Activated CD4-positive, alpha-beta T cell treated with anti-CD3 and anti-CD28 coated beads for 24 hours (primary cell): ENCODE measurements around the gene CYB561A3.

Experiments
- DNase-seq, 2 donors: peaks; one replicate each; pipeline ENCODE4 v3.0.0-alpha.2; 2020; ENCODE audit warnings: low read depth in 2 of 2

Gene CYB561A3

GRCh38 chr11:61345170-61345610 is 16.5 kb downstream of the CYB561A3 start:
- no peak for DNase-seq

GRCh38 chr11:61343792-61344745 is 17.6 kb downstream of the CYB561A3 start:
- DNase-seq, result no peak

- DNase-seq, result no peak
These were observed 19.4 kb downstream of the CYB561A3 start for GRCh38 chr11:61342207-61342803.

GRCh38 chr11:61341706-61342105 is 20.0 kb downstream of the CYB561A3 start:
- no peak for DNase-seq

GRCh38 chr11:61340979-61341378 is 20.7 kb downstream of the CYB561A3 start:
- DNase-seq, result no peak

- DNase-seq, result no peak
These were observed 22.2 kb downstream of the CYB561A3 start for GRCh38 chr11:61339490-61339878.

GRCh38 chr11:61338783-61339489 is 22.7 kb downstream of the CYB561A3 start:
- DNase-seq, result no peak

- DNase-seq, result no peak
These were observed 23.8 kb downstream of the CYB561A3 start for GRCh38 chr11:61337706-61338470.

- DNase-seq, result peak; percentile 68 to 70
These were observed 25.3 kb downstream of the CYB561A3 start for GRCh38 chr11:61336171-61336935.

- no peak for DNase-seq
These were observed 26.3 kb downstream of the CYB561A3 start for GRCh38 chr11:61335355-61335710.

GRCh38 chr11:61334434-61335354 is 27.0 kb downstream of the CYB561A3 start:
- no peak for DNase-seq

GRCh38 chr11:61333550-61334433 is 27.9 kb downstream of the CYB561A3 start:
- peak in 1 of 2 donors; percentile 9 for DNase-seq

- peak; percentile 94 to 96 for DNase-seq
These were observed 28.7 kb downstream of the CYB561A3 start, which contains the start of the genes DDB1 and TKFC for GRCh38 chr11:61332797-61333549. DDB1 (minus strand) TSS chr11:61333105; CDS start chr11:61332968, 137 bp downstream. TKFC (plus strand) TSS chr11:61333228; CDS start chr11:61334729, 1,501 bp downstream.

- no peak for DNase-seq
These were observed 29.3 kb downstream of the CYB561A3 start for GRCh38 chr11:61332281-61332796.

GRCh38 chr11:61331651-61332050 is 30.0 kb downstream of the CYB561A3 start:
- no peak for DNase-seq

GRCh38 chr11:61329871-61330270 is 31.8 kb downstream of the CYB561A3 start:
- no peak for DNase-seq

- no peak for DNase-seq
These were observed 33.3 kb downstream of the CYB561A3 start for GRCh38 chr11:61328351-61328750.

- DNase-seq, result no peak
These were observed 34.0 kb downstream of the CYB561A3 start for GRCh38 chr11:61327669-61328071.
